HepG2 (cell line): ENCODE data around the gene EGLN1.

ENCODE experiments used
- FOXM1 ChIP-seq: sonication (generic); formaldehyde crosslinking; IDR thresholded peaks from 2 replicates; pipeline ENCODE4 v1.5.0; 2020; ENCODE audit warnings: missing genetic modification reagents
- KAT7 ChIP-seq: IDR thresholded peaks from 2 replicates; pipeline ENCODE4 v1.6.1; 2018; ENCODE audit warnings: borderline replicate concordance, missing compliant biosample characterization
- PPARG ChIP-seq: conservative IDR thresholded peaks from 2 replicates; pipeline ENCODE4 v1.6.1; 2016; ENCODE audit warnings: missing biosample characterization, missing genetic modification reagents
- ZFP82 ChIP-seq: sonication (generic); formaldehyde crosslinking; IDR thresholded peaks from 2 replicates; pipeline ENCODE4 v1.5.1; 2020; ENCODE audit warnings: mild to moderate bottlenecking, missing genetic modification reagents, borderline replicate concordance
- ZNF274 ChIP-seq: sonication (generic); formaldehyde crosslinking; IDR thresholded peaks from 2 replicates; pipeline ENCODE4 v1.5.1; 2020; ENCODE audit warnings: mild to moderate bottlenecking, missing genetic modification reagents

- no peak for TF ChIP-seq ZFP82 (CRISPR knock-in tag)
- TF ChIP-seq KAT7 (CRISPR knock-in tag): no peak
- TF ChIP-seq ZNF274 (CRISPR knock-in tag): no peak
- no peak for TF ChIP-seq FOXM1 (CRISPR knock-in tag)
- no peak for TF ChIP-seq PPARG (CRISPR knock-in tag)
Measured at GRCh38 chr1:231376875-231377549, 45.1 kb downstream of the EGLN1 start.
